Measurements from ENCODE around the gene KRT40.
"Not testable (repeated sequence)": the region's sequence is repeated elsewhere in the genome, so short reads cannot be mapped to it uniquely, and the experiment has no call there.

The KRT40 gene

DNA sequence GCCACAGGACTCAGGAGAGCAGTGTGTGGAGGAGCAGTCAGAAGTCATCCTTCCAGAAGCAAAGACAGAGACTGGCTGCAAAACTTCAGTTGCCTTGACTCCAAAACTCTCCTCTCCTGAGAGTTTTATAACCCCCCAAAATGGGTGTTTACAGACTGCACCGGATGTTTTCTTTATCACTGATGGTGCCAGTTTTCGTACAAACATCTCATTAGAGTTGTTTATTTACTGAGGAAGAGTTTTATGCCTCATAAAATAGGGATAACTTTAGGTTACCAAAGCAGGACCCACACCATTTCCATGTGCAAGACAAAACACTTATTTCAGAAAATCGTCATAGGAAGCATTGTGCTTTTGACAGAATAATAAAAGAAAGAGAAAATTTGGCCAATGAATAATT lies at the start of gene KRT40:
Gene KRT40 (minus strand): TSS at position 101 of the 400 bp plus-strand sequence. CDS start 53 bp downstream, at position 48.
- no peak for DNase-seq

DNA sequence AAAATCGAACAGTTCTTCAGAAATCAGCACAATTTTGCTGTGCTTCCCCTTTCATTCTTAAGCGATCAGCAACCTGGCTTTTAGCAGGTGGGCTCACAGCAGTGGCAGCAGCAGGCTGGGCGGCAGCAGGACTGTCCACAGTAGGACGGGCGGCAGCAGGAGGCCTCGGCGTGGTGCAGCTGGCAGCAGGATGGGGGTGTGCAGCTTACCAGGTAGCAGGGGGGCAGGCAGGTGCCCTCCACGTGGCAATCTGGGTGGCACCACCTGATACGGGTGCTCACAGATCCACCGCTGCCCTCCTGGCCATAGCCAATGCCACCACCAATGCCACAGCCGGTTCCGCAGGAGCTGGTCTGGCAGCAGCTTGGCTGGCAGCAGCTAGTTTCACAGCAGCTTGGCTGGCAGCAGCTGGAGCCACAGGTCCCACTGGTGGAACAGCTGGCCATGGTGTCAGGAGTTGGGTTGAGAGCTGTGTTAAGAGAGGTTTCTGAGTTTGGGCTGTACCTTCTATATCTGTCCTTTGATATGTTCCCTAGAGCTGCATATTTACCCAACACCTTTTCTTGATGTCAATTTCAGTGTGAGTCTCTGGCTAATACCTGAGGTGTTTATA lies 45.6 kb upstream of the KRT40 start, which contains the start of gene KRTAP1-4:
Gene KRTAP1-4 (minus strand): TSS at position 563 of the 613 bp plus-strand sequence. CDS start 117 bp downstream, at position 446.
- DNase-seq, result peak; percentile 31

- no peak for DNase-seq
These were observed 42.8 kb upstream of the KRT40 start, which contains the start of gene KRTAP1-5 for GRCh38 chr17:41026715-41027471. KRTAP1-5 (minus strand) TSS chr17:41027208; CDS start chr17:41027155, 53 bp downstream.

GRCh38 chr17:41024697-41025096 lies 40.6 kb upstream of the KRT40 start:
- DNase-seq, result no peak

DNA sequence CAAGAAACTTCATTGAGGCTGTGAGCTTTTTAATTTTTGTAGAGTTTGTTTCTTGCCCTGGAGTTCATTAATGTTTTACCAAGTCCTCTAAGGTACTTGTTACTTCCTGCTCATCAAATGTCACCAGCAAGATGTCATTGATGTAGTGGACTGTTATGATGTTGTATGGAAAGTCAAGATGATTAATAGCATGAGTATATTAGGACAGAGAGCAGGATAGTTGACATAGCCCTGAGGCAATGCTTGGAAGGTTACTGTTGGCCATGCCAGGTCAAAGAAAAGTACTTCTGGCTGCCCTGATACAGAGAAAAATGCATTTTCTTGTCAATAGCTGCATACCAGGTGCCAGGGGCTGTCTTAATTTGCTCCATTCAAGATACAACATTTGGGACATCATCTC lies 36.2 kb upstream of the KRT40 start:
- DNase-seq, result no peak

GRCh38 chr17:41019415-41019814 lies 35.3 kb upstream of the KRT40 start:
- DNase-seq, result no peak

- no peak for DNase-seq
These were observed 34.4 kb upstream of the KRT40 start for GRCh38 chr17:41018541-41018940.

- DNase-seq, result no peak
These were observed 32.6 kb upstream of the KRT40 start for GRCh38 chr17:41016578-41017215.

DNA sequence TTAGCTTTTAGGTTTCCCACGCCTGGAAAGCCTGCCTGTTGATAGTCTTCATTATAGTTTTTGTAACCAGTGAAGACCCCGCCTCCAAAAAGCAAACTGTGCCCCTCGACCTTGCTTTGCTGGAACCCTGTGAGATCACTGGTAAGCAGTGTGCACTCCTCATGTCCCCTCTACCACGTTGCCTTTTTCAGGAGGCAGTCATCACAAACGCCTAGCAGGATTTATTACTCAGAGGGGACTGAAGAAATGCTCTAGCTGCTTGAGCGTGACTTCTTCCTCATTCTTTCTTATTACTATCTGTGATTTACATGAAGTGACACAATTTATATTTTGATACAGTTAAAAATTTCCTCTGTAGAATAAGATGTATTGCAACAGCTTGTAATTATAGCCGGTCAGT lies 31.3 kb upstream of the KRT40 start:
- DNase-seq, result no peak

DNA sequence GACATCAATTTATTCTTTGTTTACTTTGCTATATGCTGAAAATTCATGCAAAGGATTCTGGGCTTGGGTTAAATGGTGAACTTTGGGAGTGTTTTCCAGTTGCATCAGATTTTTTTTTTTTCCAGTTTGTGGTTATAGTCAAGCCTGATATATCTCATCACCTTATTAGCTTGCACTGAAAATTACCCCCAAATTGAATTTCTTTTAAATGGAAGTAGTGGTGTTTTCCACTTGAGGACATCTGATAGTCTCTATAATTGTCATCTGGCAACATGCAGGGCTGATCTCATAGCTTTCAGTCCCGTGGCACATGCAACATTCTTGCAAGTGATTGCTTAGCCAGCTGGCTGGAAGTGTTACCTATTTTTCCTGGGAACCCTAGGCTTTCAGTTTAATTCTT lies 29.5 kb upstream of the KRT40 start:
- no peak for DNase-seq

GRCh38 chr17:41013181-41013580 lies 29.1 kb upstream of the KRT40 start:
- DNase-seq, result no peak

DNA sequence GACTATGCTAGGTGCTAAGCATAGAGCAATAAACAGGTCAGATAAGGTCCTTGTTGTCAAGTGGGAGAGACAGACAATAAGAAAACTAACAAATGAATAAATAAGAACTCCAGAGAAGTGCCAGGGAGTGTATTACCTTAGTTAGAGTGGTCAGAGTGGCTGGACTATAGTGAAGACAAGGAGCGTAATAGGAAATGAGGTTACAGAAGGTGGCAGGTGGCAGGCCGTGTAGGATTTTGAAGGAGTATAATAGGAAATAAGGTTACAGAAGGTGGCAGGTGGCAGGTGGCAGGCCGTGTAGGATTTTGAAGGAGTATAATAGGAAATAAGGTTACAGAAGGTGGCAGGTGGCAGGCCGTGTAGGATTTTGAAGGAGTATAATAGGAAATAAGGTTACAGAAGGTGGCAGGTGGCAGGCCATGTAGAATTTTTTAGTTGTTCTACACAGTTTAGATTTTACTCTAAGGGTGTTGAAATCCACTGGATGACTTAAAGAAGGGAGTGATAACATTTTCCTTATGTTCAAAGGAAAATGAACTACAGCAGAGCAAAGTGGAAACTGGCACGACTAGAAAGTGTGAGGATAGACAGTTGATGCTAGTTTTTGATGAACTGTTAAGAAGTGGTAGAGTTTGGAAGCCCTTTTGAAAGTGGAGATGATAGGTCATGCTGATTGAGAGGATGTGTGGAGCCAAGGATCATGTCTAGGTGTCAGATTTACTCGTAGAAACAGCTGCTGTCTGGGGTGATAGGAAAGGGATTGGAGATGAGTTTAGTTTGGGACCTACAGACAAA lies 28.4 kb upstream of the KRT40 start:
- DNase-seq, result peak; percentile 60

DNA sequence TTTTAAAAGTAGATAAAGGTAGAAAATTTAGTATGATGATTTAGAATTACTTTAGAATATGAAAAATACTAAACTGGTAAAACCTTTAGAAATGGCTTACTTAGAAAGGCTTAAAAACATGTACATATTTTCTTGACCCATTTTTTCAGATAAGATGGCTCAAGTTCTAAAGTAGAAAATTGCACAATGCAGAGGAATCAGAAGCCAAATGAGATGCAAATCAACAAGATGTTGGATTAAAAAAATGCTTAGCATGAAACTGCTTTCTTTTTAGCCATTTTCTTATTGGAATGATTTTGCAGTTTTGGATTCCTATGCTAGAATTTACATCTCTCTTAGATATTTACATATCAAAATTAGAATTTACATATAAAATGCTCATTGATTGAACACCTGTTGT lies 26.3 kb upstream of the KRT40 start:
- DNase-seq, result no peak

DNA sequence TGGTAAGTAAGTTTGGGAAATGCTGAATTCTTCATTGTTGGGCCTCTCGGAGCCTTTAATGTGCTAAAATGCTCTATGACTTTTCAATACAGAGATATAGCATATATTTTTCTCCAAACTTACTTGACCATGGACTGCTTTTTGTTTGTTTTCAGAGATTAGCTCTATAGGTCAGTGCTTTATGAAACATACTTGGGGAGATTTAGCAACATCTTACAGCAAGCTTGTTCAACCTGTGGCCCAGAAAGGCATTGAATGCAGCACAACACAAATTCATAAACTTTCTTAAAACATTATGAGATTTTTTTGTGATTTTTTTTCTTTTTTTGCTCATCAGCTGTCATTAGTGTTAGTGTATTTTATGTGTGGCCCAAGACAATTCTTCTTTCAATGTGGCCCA lies 25.8 kb upstream of the KRT40 start:
- DNase-seq, result no peak

DNA sequence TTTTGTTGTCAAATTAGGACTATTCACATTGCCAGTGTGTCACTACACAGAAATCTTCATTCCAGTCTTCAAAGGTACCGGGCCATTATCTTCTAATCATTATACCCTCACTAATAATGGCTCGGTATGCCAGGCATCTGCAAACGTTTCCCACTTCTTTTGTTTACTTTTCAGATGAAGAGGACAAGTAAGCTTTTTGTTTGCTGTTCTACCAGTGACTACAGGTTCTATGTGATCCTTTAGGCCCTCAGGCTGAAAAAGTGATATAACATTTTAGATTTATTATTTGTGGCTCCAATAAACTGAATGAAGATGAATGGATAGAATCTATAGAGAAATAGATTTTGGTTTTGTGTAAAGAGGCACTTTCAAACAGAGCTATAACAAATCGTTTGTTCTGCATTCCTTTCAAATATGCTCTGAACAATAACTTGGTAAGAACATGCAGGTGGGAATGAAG lies 25.2 kb upstream of the KRT40 start:
- DNase-seq, result peak; percentile 36

GRCh38 chr17:41008811-41009210 lies 24.7 kb upstream of the KRT40 start, which contains the start of gene KRTAP3-1:
KRTAP3-1 (minus strand) TSS chr17:41009128; CDS start chr17:41009074, 54 bp downstream.
- DNase-seq, result peak; percentile 58

GRCh38 chr17:41004397-41004796 lies 20.3 kb upstream of the KRT40 start:
- DNase-seq, result peak; percentile 29

DNA sequence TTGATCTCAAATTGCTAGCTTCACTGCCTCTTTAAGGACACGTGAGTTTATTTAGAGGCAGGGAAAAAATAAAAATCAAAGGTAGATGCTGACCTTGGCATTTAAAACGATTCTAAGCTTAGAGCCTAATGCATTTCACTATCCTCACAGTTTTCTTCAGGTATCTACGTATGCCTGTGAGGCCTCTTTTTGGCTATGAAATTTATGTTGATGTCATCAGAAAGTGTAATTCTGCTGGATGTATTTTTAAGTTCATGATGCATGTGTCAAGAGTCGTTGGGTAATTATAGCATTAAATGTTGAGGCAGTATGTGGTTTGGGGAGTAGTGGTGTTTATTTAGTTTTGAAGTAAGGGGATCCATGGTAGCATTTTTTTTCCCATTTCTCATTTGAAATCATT lies 19.8 kb upstream of the KRT40 start:
- no peak for DNase-seq

DNA sequence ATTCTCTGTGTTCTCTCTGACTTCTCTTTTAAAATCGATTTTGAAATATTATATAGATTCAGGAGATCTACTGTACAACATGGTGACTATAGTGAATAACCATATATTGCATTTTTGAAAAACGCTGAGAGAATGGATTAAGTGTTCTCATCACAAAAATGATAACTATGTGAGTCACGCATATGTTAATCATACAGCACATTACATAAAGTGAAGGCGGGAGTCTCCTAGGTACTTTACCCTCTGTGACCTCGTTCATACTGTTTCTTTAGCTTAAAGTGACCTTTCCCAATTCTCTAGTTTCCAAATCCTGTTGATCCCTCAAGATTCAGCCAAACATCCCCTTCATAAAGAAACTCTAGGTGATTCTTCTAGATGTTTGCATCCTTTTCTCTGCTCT lies 18.7 kb upstream of the KRT40 start:
- no peak for DNase-seq

DNA sequence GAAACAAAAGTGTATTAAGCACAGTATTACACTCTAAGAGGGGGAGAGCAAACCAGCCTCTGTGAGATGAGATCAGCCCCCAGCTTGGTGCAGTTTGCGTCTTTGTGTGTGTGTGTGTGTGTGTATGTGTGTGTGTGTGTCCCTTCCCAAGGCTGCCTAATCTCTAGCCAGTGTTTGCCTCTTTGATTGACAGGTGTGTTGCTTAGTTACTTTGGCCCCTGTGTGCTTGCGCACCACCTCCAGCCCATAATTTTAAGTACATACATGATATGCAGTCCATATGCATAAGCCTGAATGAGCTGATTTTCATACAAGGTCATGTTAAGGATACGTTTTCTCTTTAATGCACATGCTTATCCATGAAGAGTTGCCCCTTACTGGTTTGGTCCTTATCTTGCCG lies 17.7 kb upstream of the KRT40 start:
- no peak for DNase-seq

- DNase-seq, result not testable (repeated sequence)
These were observed 15.4 kb upstream of the KRT40 start, which contains the start of gene KRTAP3-2 for GRCh38 chr17:40999563-40999962. KRTAP3-2 (minus strand) TSS chr17:40999906; CDS start chr17:40999853, 53 bp downstream.

GRCh38 chr17:40997361-40997760 lies 13.2 kb upstream of the KRT40 start:
- DNase-seq, result no peak

DNA sequence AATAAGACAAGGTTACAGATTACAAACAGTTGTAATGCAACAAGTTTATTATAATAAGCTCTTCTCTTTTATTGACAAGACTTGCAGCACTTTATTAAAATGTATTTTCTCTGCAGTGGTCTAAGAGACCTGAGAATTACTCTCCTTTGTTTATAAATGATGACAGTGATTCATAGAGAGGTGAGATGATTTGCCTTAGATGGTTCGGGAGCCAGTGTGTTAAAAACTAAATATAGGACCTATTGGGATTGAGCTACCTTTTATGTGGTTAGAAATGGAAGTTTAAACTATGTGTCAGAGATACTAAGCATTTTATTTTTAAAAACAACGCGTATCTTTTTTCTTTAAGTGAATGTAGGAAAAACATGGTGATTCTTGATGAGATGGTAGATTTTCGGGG lies 12.7 kb upstream of the KRT40 start:
- no peak for DNase-seq
